Measurements from ENCODE around the gene KIAA1671.

Gene KIAA1671

DNA sequence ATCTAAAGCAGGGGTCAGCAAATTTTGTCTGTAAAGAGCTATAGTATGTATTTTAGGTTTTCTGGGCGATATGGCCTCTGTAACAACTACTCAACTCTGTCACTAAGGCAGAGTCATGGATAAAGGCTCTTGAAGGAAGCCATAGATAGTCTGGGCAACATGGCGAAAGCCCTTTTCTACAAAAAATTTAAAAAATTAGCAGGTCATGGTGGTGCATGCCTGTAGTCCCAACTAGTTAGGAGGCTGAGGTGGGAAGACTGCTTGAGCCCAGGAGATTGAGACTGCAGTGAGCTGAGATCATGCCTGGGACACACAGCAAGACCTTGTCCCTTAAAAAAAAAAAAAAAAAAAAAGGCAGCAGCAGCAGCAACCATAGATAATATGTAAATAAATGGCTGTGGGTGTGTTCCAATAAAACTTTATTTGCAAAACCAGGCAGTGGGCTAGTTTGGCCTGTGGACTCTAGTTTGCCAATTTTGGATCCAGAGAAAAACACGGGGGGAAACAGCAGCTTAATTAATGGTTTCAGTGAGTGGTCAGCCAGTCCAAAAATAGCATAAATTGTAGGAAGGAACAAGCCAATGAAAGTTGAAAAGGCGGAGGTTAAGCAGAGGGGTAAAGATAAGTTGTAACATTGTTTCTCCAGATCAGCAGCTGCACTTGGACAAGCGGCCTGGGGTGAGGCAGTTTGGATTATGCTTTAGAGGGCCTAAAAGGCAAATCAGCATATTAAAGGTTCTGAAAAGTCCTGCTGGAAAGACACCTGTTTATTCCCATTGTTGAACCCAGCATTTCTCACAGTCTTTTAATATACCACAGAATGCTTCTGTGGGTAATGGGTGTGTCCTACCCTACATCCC lies 62.6 kb downstream of the KIAA1671 start:
- no peak for DNase-seq (ENCODE audit: low spot score)

DNA sequence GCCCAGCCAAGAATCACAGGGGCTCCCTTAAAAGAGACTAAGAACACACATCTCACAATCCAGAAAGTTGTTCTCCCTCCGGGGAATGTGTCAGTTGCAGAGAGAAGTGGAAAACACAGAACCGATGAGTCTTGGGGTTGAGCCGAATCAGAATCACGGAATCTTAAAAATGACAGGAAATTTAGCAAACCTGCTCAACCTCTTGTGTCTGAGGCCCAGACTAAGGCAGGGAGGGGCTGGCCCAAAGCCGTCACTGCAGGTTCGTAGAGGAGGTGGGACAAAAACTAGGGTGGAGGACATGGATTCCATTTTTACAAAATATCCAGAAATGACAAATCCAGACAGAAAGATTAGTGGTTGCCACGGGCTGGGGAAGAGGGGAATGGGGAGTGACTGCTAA lies 63.8 kb downstream of the KIAA1671 start:
- DNase-seq (ENCODE audit: low spot score) = no peak

DNA sequence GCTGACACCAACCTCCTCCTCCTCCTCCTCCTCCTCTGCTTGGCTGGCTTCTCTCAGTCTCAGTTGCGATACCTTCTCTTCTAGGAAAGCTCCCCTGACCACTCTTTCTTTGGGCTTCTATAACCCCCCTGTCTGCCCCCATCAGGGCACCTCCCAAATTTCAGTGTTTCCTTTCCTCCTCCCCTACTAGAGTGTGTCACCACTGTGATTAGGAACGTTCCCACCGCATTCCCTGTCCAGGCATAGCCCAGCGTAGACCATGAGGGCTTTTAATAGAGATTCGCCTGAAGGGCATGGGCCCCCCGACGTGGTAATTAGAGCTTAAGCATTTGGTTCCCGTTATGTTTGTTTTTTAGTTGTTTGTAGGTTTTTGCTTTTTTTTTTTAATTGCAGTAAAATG lies 65.5 kb downstream of the KIAA1671 start:
- DNase-seq (ENCODE audit: low spot score) = no peak

DNA sequence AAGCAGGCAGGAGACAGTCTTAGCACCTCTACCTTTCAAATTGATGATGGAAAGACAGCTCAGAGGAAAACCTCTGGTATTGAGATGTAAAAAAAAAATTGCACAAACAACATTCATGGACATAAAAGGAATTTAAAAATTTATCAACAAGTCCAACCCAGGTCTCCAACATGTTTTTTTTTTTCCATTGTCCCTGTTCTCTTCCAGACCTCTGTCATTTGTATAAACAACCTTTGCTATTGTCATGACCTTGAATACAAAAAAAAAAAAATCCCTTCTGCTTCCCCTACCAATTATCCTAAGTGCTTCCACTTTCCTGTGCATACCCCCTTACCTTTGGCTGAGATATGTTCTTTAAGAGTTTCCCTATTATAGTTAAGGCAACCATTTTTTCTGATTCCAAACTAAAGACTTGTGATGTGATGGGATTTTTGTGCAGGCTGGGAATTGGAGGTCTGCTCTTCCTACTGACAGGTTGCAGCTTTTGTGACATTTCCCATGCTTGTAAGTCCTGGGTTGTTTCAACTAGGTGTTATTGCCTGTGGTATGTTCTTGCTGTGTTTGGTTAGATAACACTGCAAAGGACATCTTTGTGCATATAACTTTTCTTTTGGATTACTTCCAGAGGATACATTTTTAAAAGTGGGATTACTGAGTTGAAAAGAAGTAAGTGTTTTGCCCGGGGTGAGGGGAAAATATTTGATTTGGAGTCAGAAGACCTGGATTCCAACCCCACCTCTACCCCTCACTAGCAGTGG lies 67.1 kb downstream of the KIAA1671 start:
- no peak for DNase-seq (ENCODE audit: low spot score)

DNA sequence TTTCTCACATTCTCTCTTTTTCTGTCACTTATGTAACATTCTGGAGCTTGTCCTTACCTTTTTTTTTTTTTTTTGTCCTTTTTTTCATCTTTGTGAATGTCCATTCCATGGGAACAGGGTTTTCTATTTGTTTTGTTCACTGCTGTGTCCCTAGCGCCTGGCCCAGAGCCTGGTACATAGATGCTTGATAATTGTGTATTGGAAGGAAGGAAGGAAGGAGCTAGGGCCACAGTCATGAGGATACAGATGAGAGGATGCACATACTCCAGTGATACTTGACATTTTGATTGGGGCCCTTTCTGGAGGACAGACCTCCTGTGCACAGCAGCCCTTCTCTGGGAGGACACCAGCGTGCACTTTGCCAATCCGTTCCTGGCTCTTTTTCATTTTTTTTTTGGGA lies 68.9 kb downstream of the KIAA1671 start:
- no peak for DNase-seq (ENCODE audit: low spot score)

DNA sequence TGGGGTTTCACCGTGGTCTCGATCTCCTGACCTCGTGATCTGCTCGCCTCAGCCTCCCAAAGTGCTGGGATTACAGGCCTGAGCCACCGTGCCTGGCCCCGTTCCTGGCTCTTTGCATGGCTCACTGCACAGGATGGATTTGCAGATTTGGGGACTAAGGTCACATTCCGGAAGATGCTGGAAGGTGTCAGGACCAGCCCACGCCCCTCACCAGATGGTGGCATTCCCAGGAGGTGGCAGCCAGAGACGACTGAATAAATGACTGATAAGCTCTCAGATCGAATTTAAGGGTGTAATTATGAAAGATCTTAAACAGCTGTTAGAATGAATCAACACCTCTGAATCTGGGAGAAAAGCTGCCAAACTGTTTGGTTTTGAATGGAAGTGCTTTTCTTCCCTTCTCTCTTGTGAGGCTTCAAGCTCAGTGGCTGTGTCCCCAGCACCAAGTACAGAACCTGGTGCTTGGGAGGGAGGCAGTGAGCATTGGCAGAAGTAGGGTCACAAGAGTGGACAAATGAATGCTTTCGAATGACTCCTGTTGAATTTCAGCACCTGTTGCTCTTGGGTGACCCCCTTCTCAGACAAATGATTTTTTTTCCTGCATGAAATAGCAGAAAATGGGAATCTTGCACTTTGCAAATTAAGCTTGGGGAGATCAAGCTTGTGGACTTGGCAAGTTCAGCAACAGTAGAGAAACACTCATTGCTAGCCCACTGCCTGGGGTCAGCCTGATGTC lies 69.6 kb downstream of the KIAA1671 start:
- no peak for DNase-seq (ENCODE audit: low spot score)

DNA sequence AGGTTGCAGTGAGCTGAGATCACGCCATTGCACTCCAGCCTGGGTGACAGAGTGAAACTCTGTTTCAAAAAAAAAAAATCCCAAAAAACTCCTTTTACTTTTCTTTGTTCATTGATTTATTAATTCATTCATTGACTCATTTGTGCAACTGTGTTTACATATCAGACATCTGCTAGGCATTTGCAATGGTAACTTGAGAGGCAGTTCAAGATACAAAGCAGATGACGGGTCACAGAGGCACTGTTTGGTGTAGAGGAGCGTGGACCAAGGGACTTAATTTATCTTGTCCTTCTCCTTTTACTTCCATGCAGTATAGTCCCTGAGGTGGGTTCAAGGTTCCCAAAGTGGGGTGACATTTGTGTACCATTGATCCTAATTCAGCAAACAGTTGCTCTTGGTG lies 71.4 kb downstream of the KIAA1671 start:
- DNase-seq (ENCODE audit: low spot score) = no peak

DNA sequence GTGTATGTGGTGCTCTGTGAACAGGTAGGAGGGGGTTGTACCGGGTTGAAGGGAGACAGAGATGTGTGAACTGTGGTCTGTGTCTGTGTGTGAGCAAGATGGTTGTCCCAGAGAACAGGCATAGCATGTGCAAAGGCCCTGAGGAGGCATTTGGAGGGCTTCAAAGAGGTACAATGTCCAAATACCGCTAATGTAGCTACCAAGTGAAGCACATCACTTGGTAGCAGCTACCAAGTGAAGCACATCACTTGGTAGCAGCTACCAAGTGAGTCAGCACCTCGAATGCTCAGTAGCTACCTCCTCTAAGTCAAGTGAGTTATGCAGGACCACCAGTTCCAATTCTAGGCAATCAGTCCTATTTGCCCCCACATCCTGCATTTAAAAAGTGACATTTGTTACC lies 72.4 kb downstream of the KIAA1671 start:
- no peak for DNase-seq (ENCODE audit: low spot score)

DNA sequence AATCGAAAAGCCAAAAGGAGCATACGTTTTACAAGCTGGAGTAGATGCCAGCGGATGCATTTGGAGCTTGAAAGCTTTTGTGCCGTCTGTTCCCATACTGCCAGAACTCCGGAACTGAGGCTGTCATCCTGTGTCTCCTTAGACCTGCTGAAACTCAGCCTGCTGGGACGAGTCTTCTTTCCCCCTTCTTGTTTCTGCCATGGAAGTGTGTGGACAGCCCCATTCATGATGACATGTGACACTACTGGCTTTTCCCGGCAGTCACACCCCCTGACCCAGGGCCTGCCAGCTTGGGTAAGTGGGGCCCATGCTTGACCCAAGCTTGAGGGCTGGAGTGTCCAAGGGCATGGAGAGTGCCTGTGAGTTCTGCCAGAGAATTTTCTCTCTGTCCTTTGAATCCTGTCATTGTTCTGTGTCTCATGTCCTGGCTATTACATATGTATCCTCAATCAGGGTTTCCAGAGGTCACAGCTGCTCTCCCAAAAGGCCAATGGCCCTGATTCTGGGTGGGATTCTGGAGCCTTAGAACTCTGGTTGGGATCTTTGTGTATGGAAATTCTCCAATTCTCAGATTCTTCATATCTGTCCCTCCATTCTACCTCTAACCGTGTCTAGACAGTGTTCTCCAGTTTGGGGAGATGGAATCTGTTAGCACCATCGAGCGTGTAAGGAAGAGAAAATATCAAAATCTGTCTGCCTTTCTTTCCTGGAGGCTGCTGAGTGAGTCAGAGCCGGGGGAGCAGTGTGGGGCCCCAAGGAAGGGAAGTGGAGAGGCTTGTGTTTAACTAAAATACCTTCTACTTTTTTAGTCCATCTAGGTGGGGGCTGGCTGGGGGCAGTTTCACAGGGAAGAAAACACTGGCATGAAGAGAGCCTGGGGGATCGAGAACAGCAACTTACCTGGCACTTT lies 73.2 kb downstream of the KIAA1671 start:
- no peak for DNase-seq (ENCODE audit: low spot score)

DNA sequence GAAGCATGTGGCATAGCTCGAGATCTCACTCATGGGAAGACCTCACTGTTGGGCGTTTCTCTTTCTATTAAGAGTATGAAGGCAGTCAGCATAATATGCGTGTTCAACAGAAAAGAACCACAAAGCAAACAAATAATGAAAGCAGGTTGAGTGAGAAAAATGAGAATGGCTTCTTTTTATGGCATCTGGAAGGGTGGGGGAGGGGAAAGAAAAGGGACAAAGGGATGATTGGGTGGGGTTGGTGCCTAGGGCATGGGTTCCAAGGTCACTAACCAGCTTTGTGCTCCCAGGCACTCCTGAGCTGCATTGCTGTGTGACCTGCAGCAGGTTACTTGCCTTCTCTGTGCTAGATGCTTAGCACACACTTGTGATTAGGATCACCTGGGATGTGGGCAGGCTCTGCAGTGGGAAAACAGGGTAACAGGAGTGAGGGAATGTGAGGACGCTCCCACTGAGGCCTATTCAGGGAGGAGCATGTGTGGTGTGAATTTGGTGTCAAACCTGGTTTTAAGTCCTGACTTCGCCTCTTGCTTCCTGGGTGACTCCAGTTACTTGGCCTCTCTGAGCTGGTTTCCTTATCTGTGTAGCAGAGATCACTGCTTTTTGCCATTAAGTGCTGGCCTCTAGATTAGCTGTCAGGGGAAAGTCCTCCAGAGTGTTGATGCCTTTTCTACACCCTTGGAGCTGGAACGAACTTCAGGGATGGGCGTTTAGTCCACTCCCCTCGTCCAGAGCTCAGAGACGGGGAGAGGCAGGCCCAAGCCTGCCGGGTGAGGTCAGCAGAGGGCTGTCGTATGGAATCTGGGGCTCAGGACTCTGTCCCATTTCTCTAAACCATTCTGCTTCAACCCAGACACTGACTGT lies 74.8 kb downstream of the KIAA1671 start:
- peak; percentile 34 for DNase-seq (ENCODE audit: low spot score)

DNA sequence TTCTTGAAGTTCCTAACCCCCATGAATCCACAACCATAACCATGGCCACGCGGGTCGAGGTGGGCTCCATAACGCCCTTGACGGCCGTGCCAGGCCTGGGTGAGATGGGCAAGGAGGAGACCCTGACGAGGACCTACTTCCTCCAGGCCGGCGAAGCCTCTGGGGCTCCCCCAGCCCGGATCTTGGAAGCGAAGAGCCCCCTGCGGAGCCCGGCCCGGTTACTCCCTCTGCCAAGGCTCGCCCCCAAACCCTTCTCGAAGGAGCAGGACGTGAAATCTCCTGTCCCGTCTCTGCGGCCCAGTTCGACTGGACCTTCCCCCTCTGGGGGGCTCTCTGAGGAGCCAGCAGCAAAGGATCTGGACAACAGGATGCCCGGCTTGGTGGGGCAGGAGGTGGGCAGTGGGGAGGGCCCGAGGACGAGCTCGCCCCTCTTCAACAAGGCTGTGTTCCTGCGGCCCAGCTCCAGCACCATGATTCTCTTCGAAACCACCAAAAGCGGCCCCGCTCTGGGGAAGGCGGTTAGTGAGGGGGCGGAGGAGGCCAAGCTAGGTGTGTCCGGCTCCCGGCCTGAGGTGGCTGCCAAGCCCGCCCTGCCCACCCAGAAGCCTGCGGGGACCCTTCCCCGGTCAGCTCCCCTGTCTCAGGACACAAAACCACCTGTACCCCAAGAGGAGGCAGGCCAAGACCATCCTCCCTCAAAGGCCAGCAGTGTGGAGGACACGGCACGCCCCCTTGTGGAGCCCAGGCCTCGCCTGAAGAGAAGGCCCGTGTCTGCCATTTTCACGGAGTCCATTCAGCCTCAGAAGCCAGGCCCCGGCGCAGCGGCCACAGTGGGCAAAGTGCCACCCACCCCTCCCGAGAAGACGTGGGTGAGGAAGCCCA lies 75.7 kb downstream of the KIAA1671 start:
- DNase-seq (ENCODE audit: low spot score) = no peak

DNA sequence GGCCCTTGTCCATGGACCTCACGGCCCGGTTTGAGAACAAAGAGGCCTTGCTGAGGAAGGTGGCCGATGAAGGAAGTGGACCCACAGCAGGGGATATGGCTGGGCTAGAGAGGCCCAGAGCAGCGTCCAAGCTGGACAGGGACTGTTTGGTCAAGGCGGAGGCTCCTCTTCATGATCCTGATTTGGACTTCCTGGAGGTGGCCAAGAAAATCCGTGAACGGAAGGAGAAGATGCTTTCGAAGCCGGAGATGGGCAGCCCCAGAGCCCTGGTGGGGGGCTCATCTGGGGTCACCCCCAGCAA lies 76.3 kb downstream of the KIAA1671 start:
- DNase-seq (ENCODE audit: low spot score) = no peak

DNA sequence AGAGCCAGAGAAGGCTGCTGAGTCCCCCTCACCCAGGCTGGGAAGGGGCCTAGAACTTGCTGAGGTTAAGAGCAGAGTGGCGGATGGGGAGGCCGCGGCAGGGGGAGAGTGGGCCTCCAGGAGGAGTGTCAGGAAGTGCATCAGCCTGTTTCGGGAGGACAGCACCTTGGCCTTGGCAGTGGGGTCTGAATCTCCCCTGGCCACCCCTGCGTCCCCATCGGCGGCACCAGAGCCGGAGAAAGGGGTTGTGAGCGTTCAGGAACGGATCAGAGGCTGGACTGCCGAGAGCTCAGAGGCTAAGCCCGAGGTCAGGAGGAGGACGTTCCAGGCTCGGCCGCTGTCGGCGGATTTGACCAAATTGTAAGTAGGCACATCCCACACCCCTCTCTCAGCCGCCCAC lies 76.7 kb downstream of the KIAA1671 start:
- DNase-seq (ENCODE audit: low spot score) = no peak

DNA sequence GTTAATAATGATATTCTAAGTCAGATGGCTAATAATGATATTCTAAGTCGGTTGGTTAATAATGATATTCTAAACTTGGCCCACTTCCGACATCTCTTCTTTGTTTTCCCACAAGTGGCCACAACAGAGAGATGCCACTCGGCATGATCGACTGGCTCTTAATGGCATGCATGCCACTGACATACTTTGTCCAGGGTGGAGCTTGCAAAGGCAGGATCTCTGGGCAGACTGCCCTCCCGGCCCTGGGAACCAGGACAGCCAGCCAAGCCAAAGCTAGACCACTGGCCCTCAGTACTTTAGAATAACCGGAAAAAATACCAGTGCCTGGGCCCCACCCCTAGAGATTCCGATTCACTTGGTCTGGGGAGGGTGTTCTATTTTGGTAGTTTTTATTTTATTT lies 78.1 kb downstream of the KIAA1671 start:
- no peak for DNase-seq (ENCODE audit: low spot score)

DNA sequence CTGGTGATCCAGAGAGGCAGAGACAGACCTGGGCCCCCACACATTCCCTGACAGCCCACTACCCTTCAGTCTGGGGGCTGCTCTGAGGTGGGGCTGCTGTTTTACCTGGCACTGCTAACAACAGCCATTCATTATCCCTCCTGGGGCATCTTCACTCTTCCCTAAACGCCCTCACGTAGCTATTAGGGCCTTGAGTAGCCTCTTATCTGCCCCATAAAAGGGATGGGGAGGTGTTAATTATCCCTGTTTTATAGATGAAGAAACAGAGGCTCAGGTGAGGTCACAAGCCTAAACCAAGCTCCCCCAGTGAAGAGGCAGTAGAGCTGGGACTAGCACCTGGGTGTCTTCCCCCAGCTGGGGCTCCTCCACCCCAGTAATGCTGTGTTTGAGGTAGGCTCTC lies 79.5 kb downstream of the KIAA1671 start:
- DNase-seq (ENCODE audit: low spot score) = no peak

DNA sequence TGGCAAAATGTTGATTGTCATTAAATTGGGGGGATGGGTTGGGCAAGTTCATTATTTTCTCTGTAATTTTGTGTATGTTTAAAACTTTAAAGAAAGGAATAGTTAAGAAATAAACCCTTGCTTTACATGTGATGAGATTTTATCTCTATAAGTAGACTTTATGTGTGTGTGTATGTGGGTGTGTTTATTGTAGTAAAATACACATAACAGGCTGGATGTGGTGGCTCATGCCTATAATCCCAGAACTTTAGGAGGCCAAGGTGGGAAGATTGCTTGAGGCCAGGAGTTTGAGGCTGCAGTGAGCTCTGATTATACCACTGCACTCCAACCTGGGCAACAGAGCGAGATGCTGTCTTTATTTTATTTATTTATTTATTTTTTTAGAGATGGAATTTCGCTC lies 83.2 kb downstream of the KIAA1671 start:
- DNase-seq (ENCODE audit: low spot score) = no peak

DNA sequence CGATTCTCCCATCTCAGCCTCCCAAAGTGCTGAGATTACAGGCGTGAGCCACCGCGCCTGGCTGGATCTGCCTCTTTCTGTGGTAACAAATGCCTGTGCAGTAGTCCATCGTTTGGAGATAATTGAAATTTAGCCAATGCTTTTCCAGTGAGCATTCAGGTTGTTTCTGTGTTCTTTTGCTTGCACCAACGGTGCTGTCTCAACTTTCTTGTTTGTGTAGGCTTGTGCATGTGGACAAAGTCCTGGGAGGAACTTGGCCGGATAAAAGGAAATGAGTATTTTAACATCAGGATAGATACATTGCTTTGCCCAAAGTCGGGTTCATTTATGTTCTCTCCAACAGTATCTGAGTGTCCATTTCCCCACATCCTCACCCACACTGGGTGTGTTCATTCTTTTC lies 85.7 kb downstream of the KIAA1671 start:
- DNase-seq (ENCODE audit: low spot score) = no peak

DNA sequence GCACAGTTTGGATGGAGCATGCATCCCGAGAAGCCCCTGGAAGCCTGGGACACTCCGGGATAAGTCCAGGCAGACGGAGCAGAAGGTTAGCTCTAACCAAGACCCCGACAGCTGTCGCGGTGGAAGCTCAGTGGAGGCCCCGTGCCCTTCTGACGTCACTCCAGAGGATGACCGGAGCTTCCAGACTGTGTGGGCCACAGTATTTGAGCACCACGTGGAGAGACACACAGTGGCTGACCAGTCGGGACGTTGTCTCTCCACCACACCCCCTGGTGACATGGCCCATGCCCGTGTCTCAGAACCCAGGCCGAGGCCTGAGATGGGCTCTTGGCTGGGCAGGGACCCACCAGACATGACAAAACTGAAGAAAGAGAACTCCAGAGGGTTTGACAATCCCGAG lies 86.3 kb downstream of the KIAA1671 start:
- no peak for DNase-seq (ENCODE audit: low spot score)

DNA sequence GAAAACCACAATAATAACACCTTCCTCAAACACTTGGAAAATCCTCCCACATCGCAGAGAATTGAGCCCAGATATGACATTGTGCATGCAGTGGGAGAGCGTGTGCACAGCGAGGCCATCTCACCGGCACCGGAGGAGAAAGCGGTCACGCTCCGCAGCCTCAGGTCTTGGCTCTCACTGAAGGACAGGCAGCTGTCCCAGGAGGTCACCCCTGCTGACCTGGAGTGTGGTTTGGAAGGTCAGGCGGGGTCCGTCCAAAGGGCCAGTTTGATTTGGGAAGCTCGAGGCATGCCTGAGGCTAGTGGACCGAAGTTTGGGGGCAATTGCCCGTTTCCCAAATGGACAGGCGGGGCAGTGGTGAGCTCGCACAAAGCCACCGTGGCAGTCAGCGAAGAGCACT lies 86.7 kb downstream of the KIAA1671 start:
- no peak for DNase-seq (ENCODE audit: low spot score)

DNA sequence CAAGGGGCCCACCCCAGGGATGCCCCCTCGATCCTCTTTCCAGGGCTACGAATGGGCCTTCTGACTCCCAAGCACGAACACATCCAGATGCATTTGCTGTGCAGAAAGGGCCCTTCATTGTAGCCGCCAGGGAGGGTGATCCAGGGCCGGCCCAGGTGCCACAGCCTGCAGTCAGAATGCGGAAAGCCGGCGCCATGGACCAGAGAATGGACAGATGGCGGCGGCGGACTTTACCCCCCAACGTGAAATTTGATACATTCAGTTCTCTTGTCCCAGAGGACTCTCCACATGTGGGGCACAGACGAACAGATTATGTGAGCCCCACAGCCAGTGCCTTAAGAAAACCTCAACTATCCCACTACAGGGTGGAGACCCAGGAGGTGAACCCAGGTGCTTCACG lies 87.2 kb downstream of the KIAA1671 start:
- DNase-seq (ENCODE audit: low spot score) = no peak
